Fibroblast of the conjunctiva (primary cell): ENCODE results near the gene CDR2L.
"Not testable (repeated sequence)": the region's sequence is repeated elsewhere in the genome, so short reads cannot be mapped to it uniquely, and the experiment has no call there.

Source experiments
- DNase-seq: peaks from one replicate; pipeline ENCODE4 v3.0.0-alpha.2; 2010; ENCODE audit warnings: low read depth

CDR2L gene

GRCh38 chr17:75011401-75012095 lies 24.1 kb downstream of the CDR2L start:
- DNase-seq, result peak; percentile 63

GRCh38 chr17:75012096-75012345 lies 24.6 kb downstream of the CDR2L start:
- DNase-seq, result no peak

GRCh38 chr17:75012346-75013091 lies 25.1 kb downstream of the CDR2L start, which contains the start of gene MRPL58:
Gene MRPL58 (plus strand): TSS chr17:75012670. CDS start chr17:75012687, 17 bp downstream.
- peak; percentile 73 for DNase-seq

GRCh38 chr17:75013092-75013559 lies 25.7 kb downstream of the CDR2L start:
- no peak for DNase-seq

GRCh38 chr17:75019146-75019545 lies 31.7 kb downstream of the CDR2L start:
- DNase-seq, result no peak

- no peak for DNase-seq
Measured at GRCh38 chr17:75019710-75020109, 32.3 kb downstream of the CDR2L start.

- DNase-seq, result no peak
Measured at GRCh38 chr17:75020331-75021110, 33.1 kb downstream of the CDR2L start.

- no peak for DNase-seq
Measured at GRCh38 chr17:75024686-75025397, 37.4 kb downstream of the CDR2L start.

- DNase-seq, result not testable (repeated sequence)
Measured at GRCh38 chr17:75025398-75025734, 37.9 kb downstream of the CDR2L start.

GRCh38 chr17:75026650-75027049 lies 39.2 kb downstream of the CDR2L start:
- not testable (repeated sequence) for DNase-seq

GRCh38 chr17:75030161-75030560 lies 42.7 kb downstream of the CDR2L start:
- DNase-seq, result no peak

- DNase-seq, result peak; percentile 41
Measured at GRCh38 chr17:75031972-75032719, 44.7 kb downstream of the CDR2L start.

- no peak for DNase-seq
Measured at GRCh38 chr17:75032720-75033280, 45.4 kb downstream of the CDR2L start.

- peak; percentile 83 for DNase-seq
Measured at GRCh38 chr17:75033346-75034235, 46.2 kb downstream of the CDR2L start.

GRCh38 chr17:75034236-75034908 lies 46.9 kb downstream of the CDR2L start:
- peak; percentile 89 for DNase-seq

- peak; percentile 84 for DNase-seq
Measured at GRCh38 chr17:75036643-75037268, 49.3 kb downstream of the CDR2L start.

- no peak for DNase-seq
Measured at GRCh38 chr17:75039238-75039637, 51.8 kb downstream of the CDR2L start.

GRCh38 chr17:75041656-75042280 lies 54.3 kb downstream of the CDR2L start:
- no peak for DNase-seq

- DNase-seq, result not testable (repeated sequence)
Measured at GRCh38 chr17:75043789-75044188, 56.4 kb downstream of the CDR2L start.
